Left hindlimb (tissue), 1 donor: ENCODE data around the gene LYPLA2.
A peak's percentile ranks its signal among the peaks of the same experiment; 100 is the strongest.
"Not testable (repeated sequence)": the region's sequence is repeated elsewhere in the genome, so short reads cannot be mapped to it uniquely, and the experiment has no call there.

Source experiments
- DNase-seq: peaks from one replicate; pipeline ENCODE4 v3.0.0-alpha.2; 2018

LYPLA2 gene

DNA sequence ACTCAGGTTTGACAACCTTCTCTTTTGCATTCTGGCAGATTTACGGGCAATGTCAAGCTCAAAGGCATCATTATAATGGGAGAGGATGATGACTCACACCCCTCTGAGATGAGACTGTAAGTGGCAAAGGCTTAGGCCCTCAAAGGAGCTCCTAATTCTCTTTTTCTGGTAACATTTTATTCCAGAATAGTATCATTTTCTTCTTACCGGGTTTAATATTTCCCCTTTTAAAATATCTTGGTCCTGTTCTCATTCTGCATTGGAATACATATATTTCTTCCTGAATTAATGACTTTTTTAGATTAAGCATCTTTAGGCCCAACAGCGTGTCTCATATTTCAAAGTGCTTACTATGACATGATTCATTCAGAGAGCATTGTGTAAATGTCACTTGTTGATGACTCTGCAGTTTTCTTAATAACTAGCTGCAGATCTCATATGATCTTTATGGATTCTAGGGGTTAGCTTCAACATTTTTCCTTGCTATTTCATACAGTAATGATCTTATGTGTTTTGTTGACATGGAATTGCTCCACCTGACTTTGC, 11.0 kb upstream of the LYPLA2 start:
- DNase-seq: no peak

DNA sequence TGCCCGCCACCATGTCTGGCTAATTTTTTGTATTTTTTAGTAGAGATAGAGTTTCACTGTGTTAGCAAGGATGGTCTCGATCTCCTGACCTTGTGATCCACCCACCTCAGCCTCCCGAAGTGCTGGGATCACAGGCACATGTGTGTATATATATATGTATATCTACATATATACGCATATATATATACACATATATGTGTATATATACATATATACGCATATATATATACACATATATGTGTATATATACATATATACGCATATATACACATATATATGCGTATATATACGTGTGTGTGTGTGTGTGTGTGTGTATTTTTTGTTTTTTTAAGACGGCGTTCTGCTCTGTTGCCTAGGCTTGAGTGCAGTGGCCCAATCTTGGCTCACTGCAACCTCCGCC, 7.8 kb upstream of the LYPLA2 start:
- DNase-seq: not testable (repeated sequence)

DNA sequence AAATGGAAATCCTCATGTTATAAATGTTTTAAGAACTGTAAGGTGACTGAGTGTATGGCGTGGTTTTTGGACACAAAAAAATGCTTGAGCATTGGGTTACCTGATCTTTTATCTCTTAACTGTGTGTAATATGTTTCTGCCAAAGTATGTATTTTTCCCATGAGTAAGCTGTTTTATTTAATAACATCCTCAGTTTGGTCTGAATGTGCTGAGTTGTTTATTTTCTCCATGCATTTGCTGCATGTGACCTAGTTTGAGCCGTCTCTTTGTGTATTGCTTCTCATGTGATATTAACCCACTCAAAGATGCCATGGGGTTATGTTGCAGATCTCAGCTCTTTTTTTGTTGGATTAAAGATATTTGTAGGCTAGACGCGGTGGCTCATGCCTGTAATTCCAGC, 6.1 kb upstream of the LYPLA2 start:
- no peak for DNase-seq

DNA sequence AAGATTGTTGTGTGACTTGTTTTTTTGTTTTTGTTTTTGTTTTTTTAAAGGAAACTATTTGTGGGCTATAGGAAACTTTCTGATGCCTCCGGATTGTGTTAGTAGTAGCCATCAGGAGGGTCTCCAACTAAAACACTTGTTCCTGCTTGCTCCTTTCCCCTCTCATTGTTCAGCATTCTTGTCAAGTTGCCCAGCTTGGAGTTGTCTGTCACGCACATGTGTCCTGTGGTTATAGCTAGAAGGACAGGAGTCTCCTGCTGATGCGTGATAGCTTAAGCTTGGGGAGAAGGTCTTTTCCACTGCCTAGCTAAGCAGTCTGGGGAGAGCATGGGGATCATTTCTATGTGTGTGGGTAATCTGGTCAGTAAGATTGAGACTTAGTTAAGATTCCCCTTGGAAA, 3.2 kb upstream of the LYPLA2 start:
- no peak for DNase-seq

DNA sequence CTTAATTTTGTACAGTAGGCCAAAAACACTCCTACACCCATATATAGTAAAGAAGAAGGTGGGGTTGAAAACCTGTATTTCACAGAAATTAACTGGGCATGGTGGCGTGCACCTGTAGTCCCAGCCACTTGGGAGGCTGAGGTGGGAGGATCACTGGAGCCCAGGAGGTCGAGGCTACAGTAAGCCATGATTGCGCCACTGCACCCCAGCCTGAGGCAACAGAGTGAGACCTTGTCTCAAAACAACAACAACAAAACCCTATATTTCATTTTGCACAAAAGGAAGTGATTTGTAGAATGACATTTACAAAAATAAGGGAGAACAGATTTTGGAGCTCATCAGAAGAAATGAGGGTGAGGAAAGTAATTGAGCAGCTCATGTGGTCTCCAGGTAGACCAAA, 2.2 kb upstream of the LYPLA2 start:
- DNase-seq: no peak

DNA sequence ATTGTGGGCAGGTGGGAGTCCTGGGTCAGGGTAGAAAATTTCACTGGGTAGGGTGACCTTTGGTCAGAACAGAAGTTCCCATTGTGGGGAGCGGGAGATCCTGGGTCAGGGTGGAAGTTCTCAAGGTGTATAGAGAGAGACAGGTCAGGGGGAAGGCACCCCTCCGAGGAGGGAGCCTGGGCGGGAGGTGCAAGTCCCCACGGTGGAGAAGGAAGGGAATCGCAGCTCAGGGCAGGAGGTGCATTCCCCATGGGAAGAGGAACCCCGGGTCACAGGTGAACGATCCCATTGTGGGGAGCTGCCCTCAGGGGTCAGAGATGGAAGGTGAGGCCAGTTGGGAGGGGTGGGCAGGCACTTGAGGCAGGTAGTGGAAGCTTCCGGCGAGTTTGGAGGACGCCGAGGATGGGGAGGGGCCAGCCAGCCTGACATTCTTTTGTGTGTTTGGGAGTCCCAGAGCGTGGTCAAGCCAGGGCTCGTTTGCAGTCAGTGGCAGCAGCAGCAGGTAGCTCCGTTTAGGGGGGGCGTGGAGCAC, 637 bp downstream of the LYPLA2 start:
- DNase-seq: no peak

DNA sequence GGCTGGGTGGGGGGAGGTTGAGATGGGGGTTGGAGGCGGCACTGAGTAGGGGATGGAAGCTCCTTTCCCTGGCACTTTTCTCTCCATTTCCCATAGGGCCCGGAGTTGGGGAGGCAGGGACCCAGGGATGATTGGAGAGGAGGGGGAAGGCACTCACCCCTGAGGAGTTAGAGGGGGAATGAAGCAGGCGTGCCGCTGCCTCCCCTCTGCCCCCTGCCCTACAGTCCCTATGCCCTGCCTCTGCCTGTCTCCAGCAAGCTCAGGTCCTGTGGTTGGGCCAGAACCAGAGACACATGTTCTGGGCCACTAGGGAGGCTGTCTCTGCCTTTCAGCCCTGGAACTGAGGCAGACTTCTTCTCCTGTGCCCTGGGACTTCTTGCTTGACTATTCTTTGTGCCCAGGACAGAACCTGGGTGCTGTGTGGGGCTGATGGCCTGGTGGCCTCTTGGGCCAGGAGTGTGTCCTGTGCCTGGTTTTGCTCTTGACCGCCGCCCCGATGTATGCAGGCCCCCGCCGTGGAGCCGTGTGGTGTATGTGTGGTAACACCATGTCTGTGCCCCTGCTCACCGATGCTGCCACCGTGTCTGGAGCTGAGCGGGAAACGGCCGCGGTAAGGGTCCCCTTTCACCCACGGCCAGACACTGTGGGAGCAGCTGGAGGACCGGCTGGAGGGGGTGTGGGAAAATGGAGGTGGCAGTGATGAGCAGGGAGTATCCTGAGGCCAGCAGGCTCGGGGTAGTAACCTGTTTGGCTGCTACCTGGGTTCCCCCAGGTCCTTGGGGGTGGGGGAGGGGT, 1.4 kb downstream of the LYPLA2 start:
- no peak for DNase-seq

DNA sequence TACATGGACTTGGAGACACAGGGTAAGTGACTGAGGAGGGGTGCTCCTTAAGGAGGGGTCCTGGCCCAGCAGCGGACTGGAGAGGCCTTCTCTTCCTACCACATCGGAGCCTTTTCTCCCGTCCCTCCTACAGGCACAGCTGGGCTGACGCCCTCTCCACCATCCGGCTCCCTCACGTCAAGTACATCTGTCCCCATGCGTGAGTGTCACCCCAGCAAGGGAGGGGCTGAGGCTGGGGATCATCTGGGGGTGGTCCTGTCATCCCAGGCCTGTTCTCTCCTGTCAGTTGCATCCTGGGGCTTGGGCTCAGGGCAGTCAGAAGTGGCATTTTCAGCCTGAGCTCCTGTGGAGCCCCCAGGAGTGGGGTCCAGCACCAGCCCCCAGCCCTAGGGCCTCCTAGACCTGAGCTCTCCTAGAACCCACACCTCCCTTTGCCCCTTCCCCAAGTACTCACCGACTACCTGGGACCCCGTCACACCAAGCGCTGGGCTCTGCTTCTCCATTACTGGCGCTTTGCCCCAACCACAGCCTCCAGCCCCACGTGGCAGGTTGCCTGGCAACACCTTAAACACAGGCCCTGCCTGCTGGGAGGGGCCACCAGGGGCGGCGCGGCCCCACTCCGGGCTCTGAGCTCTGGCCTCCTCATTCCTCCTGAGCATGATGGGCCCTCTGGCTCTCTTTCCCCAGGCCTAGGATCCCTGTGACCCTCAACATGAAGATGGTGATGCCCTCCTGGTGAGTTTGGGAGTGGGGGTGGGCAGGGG, 2.3 kb downstream of the LYPLA2 start:
- DNase-seq: peak; percentile 68

DNA sequence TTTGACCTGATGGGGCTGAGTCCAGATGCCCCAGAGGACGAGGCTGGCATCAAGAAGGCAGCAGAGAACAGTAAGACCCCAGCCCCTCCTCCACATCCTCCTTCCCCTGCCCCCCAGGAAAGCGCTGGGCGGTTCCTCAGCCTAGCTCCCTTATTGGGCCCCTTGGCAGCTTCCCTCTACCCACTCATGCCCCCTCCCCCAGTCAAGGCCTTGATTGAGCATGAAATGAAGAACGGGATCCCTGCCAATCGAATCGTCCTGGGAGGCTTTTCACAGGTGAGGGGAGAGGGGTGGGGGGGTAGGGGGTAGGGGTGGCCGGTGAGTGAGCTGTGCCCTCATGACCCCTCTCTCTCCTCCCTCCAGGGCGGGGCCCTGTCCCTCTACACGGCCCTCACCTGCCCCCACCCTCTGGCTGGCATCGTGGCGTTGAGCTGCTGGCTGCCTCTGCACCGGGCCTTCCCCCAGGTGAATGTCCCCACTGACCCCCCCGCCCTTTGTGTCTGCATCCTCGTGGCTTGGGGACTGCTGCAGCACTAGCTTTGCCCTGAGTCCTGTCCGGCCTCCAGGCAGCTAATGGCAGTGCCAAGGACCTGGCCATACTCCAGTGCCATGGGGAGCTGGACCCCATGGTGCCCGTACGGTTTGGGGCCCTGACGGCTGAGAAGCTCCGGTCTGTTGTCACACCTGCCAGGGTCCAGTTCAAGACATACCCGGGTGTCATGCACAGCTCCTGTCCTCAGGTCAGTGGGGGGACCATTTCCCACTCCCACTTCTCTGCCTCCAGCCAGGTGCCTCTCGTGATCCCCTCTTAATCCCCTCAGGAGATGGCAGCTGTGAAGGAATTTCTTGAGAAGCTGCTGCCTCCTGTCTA, 3.2 kb downstream of the LYPLA2 start:
- DNase-seq: no peak

DNA sequence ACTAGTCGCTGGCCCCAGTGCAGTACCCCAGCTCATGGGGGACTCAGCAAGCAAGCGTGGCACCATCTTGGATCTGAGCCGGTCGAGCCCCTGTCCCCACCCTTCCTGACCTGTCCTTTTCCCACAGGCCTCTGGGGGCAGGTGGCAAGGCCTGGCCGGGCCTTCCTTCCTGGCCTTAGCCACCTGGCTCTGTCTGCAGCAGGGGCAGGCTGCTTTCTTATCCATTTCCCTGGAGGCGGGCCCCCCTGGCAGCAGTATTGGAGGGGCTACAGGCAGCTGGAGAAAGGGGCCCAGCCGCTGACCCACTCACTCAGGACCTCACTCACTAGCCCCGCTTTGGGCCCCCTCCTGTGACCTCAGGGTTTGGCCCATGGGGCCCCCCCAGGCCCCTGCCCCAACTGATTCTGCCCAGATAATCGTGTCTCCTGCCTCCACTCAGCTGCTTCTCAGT, 3.8 kb downstream of the LYPLA2 start:
- DNase-seq: not testable (repeated sequence)

DNA sequence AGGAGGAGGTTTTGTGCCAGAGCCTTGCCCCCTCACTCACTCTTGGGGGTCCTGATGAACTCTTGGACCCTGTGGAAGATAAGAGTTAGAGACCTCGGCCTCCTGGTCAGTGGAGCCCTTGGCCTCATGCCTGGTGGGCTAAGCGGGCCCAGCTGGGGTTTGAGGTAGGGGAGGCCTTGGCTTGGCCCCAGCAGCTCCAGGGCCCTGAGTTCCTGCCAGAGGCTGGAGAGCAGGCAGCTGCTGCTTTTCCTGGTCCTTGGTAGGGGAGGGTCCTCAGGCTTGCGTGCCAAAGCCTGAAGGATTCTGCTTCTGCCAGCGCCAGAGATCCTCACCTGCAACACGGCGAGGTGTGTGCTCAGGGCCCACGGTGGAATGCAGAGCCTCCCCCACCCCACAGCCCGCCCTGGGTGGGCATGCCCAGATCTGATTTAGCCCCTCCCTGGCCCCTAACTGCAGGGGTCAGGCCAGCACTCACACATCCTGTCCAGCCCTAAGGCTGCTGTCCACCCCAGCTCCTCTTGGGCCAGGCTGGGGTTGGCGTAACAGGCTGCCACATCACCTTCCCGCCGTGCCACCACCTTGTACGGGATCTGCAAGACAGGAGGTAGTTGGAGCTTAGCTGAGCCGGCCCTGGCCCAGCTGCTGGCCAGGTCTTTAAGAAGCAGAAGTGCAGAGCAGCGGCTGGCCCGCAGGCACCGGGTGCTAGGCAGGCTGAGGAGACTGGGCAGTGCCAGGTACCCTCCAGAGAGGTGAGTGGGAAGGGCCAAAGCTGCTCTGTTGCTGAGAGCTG, 4.9 kb downstream of the LYPLA2 start:
- DNase-seq: no peak

DNA sequence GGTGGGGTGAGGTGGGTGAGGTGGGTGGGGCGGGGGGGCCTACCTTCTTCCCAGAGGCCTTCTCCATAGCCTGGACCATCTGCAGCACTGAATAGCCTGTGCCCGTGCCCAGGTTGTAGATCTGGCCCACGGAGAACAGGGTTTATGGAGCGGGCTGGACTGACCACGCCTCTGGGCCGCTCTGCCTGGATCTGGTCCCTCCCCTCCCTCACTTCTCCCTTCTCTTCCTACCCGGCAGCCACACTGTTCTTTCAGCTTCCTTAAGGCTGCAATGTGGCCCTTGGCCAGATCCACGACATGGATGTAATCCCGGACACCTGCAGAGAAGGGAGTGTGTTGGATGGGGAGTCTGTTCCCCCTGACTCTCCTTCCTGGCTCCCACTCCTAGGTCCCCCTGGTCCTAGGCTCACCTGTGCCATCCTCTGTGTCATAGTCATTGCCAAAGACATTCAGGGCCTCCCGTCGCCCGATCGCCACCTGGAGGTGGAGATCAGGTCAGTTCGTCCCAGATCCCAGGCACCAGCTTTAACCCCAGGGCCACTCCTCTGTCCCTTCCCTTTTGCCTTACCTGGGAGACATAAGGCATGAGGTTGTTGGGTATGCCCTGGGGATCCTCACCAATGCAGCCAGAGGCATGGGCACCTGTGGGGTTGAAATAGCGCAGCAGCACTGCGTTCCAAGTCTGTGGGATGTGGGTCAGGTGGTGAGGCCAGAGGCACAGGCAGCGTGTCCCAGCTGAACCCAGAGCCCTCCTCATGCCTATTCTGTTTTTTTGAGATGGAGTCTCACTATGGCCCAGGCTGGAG, 5.7 kb downstream of the LYPLA2 start:
- no peak for DNase-seq

DNA sequence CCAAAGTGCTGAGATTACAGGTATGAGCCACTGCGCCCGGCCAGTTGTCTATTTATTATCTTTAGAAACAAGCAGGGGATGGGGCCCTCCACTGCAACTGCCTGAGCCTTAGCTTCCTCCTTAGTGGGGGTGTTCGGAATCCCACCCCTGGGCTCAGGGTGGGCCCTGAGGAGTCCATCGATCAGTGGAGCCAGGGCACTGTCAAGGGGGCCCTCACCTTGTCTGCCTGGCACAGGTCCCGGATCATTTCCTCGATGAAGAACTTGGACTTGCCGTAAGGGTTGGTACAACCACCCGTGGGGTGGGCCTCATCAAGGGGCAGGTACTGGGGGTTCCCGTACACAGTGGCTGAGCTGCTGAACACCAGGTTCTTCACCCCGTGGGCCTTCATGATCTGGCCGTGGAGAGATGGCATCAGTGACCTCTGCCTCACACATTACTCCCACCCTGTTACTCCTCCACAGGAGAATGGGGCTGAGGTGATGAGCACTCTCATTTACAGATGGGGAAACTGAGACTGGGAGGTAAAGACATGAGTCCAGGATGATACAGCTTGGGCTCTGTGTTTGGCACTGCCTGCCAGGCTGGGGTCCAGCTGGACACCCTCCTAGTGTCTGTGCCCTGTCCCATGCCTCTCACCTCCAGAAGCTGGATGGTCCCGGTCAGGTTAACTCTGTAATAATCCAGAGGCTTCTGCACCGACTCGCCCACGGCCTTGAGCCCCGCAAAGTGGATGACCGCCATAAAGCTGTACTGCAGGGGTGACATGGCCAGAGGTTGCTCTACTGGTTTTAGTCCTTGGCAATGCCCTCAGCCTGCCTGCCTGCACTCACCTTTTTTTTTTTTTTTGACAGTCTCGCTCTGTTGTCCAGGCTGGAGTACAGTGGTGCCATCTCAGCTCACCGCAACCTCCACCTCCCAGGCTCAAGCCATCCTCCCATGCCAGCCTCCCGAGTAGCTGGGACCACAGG, 6.8 kb downstream of the LYPLA2 start:
- DNase-seq: no peak

DNA sequence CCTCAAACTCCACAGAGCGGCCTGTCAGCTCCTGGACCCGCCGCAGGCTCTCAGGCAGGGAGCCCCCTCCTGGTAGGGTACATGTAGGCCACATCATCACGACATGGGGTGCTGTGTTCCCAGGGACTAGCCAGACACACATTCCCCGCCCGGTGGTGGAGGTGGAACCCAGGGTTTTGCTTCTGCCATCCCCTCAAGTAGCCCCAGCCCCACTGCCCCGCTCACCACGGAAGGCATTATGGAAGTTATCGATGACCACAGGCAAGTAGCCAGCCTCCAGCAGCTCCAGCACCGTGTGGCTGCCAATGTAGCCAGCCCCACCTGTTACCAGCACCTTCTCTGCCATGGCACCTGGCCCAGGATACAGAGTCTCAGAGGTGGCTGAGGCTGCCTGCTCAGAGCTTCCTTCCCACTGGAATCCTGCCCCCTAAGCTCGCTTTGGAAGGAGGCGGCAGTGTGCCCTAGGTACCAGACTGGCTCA, 7.8 kb downstream of the LYPLA2 start:
- DNase-seq: no peak

DNA sequence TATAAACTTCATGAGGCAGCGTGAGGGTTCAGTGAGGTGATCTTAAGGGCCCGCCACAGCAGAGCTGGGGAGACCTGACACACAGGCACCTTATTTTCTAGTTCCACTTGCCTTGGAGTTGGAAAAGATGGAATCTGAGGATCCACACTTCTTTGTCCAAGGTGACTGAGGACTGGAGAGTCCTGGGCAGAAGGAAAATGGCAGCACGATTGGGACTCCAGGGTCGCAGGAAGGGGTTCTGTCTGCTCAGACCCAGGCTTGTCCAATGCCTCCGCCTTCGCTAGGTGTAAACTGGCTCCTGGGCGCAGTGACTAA, 8.3 kb downstream of the LYPLA2 start:
- DNase-seq: no peak

DNA sequence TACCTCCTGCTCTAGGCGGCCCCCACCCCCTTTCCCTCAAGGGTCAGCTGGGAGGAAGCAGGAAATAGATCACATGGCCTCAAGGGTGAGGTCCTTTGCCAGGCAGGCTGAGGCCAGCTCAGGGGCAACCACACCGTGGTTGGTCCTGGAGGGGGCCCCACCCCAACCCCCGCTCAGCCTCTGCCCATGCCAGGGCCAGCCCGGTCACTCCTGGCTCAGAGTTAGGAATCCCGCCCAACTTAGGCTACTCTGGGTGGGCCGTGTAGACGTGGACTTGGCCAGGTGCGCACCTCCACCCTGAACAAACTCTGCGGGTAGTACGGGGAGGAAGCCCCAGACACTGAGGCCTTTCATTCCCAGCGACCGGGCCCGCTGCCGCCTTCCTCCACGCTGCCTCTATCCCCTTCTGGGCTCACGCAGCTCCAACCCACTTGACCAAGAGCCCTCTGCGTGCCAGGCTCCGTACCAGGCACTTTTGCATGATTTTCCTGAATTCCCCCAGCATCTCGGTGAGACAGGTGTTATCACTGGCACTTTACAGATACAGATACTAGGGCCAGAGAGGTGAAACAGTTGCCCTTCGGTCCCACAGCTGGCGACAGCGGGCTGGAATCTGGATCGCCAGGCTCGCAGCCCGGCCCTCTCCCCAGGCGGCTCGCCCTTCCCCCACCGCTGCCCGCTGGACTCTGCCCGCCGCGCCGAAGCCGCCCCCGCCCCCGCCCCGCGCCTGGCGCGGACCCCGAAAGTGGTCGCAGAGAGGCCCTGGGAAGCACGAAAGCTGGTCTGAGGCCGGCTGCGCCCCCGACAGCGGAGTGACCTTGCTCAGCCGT, 8.8 kb downstream of the LYPLA2 start:
- DNase-seq: peak; percentile 81

DNA sequence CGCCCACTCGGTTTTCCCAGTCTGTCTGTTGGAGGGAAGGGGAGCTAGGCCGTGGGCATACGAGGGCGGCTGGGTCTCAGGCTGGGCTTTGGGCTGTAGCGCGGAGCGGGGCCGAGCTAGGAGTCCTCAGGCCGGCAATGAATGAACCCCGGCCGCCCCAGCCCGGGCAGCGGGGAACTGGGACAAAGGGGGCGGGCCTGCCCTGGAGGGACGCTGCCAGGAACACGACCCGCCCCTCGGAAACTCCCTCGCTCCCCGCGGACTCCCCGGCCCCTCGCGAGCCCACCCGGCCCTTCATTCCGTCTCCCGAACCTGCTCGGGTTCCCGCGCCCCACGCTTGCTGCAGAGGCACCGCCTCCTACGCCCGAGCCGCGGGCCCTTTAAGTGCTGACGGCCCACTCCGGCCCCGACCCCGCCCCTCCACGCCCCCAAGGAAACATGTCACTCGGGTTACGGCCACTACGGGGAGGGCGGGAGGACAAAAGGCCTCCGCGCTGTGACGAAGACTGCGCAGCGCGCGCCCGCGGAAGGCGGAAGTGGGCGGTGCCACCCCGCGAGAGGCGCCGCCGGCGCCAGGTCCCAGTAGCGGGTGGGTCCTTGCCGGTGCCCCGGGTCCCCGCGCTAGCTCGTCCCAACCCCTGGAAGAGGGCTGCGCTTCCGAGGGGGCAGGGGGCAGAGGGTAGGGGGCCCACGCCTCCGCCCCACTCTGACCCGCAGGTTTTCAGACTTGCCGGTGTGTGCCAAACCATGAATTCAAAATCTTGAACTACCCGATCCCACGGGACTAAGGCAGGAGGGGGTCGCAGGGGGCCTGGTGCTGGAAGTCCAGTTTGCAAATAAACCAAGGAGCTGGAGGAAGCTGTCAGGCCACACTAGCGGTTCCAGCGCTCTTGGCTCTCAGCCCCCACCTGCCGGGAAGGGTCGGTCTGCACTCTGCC, 9.7 kb downstream of the LYPLA2 start, which contains the start of gene GALE:
TSS of gene GALE (minus strand) at position 355 of the 938 bp plus-strand sequence. CDS start 1,747 bp downstream, outside the sequence.
- peak; percentile 97 for DNase-seq
